Natural killer cell (primary cell): ENCODE results near the gene KLK2. TPM values are rescaled to one million over a fixed set of nuclear protein-coding genes. Genes with fewer than 3 reads are reported as not detected.

Experiments used
- ATAC-seq, 3 donors: fragments of 150-1000 bp in 2 of 3; fragments of 200-7000 bp in 1 of 3; cut with Tn5 transposase; 1 replicate in 1 of 3; 2 replicates in 2 of 3; pipeline ENCODE4 v1.10.0; 2021; ENCODE audit warnings: mild to moderate bottlenecking in 2 of 3, moderate library complexity in 2 of 3
- DNase-seq, 2 donors: peaks; one replicate each; pipeline versions ENCODE4 v3.0.0 to v3.0.0-alpha.2; 2013 to 2021; ENCODE audit warnings: mixed read lengths in 1 of 2
- H3K27ac ChIP-seq: one replicate; pipeline ENCODE4 v1.5.1; 2013; ENCODE audit warnings: mild to moderate bottlenecking, low read length
- H3K27me3 ChIP-seq: one replicate; pipeline ENCODE4 v1.6.1; 2013; ENCODE audit warnings: low read length; ENCODE audit not compliant: control insufficient read depth, insufficient read depth
- H3K36me3 ChIP-seq: one replicate; pipeline ENCODE4 v1.6.1; 2013; ENCODE audit warnings: low read length; ENCODE audit not compliant: control insufficient read depth, insufficient read depth
- H3K4me1 ChIP-seq: one replicate; pipeline ENCODE4 v1.6.1; 2013; ENCODE audit warnings: low read length; ENCODE audit not compliant: control insufficient read depth, insufficient read depth
- H3K4me3 ChIP-seq: one replicate; pipeline ENCODE4 v1.5.1; 2013; ENCODE audit warnings: low read length
- H3K9me3 ChIP-seq: one replicate; pipeline ENCODE4 v1.6.1; 2013; ENCODE audit warnings: low read length; ENCODE audit not compliant: control insufficient read depth, insufficient read depth
- H3K27ac Mint-ChIP-seq, 2 donors: one replicate each; pipeline ENCODE4 v1.8.0; 2022; ENCODE audit warnings: mild to moderate bottlenecking in 2 of 2, mixed read lengths in 2 of 2, moderate library complexity in 1 of 2
- H3K27me3 Mint-ChIP-seq, 2 donors: one replicate each; pipeline ENCODE4 v1.8.0; 2022; ENCODE audit warnings: low read depth in 2 of 2, mixed read lengths in 2 of 2
- H3K36me3 Mint-ChIP-seq: one replicate; pipeline ENCODE4 v1.8.0; 2022; ENCODE audit warnings: mixed read lengths
- H3K4me1 Mint-ChIP-seq, 2 donors: one replicate each; pipeline ENCODE4 v1.8.0; 2022; ENCODE audit warnings: mixed read lengths in 2 of 2
- H3K4me3 Mint-ChIP-seq: one replicate; pipeline ENCODE4 v1.8.0; 2022; ENCODE audit warnings: mild to moderate bottlenecking, moderate library complexity, mixed read lengths
- H3K9me3 Mint-ChIP-seq, 2 donors: one replicate each; pipeline ENCODE4 v1.8.0; 2022; ENCODE audit warnings: mixed read lengths in 2 of 2
- WGBS: methylation state at CpG from one replicate; pipeline ENCODE4 v1.1.7; 2013; ENCODE audit warnings: missing lambda C conversion rate; ENCODE audit not compliant: insufficient coverage; 5-methylcytosine and 5-hydroxymethylcytosine counted together
- intact Hi-C: fragments of 100-400 bp; cut with micrococcal nuclease; formaldehyde crosslinking; loops from one replicate; pipeline ENCODE4 v1.14.2; 2022
- total RNA-seq, 4 donors: library from RNA; stranded (reverse); fragments of 120-200 nt in 1 of 4; gene quantifications; one replicate each; pipeline versions ENCODE4 v1.2.3 to v1.2.4, GENCODE V29; 2013 to 2022
- TF ChIP-seq, protein P1 (sequence below): fragments of 200-600 bp; IDR thresholded peaks from one replicate; pipeline ENCODE4 v1.8.0; 2022; ENCODE audit warnings: antibody characterized with exemption

KLK2 gene
- total RNA-seq, 3 donors from 2014 or later (not counting 1 experiment from before 2014, with no cell fraction given), result not detected

DNA sequence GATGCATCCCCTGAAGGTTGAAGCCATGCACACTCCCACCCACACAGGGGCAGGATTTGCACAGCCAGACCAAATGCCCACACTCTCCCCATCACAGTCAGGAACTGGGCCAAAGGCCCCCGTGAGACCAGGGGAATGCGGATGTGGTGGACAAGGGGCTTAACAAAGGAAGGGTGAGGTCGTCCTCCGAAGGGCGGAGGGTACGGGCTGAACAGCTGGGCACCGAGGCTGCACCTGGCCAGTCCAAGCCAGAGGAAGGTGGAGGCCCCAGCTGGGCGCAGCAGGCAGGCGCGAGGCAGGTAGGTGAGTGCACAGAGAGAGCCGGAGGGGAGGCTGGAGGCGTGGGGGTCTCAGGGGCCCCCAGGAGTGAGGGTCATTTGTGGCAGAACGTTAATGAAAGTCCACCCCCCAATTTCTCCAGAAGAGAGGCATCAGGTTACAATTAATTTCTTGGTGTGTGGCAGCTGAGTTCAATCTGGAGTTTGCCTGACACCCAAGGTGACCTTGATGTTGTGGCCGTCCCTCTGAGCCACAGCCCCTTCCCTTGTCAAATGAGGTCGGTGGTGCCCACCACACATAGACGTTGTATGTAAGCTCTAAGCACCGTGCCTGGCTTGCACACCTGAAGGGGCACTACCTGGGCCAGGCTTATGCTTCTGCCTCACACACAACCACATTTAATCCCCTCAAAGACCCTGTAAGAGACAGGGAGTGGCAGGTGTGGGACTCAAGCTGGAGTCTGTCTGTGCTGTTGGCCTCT lies 42.8 kb upstream of the KLK2 start:
- H3K27ac Mint-ChIP-seq, result no peak overlapping the region
- Histone ChIP-seq H3K36me3 (no peaks in the 10 kb centered on the region), H3K27ac (no peak overlapping the region), H3K4me3 (no peak overlapping the region), H3K9me3 (no peaks in the 10 kb centered on the region), H3K4me1 (peaks cover 4% of the 10 kb centered on the region), H3K27me3 (peaks cover 2% of the 10 kb centered on the region)
- ATAC-seq (no peak), DNase-seq (no peak)
- TF ChIP-seq, protein P1, sequence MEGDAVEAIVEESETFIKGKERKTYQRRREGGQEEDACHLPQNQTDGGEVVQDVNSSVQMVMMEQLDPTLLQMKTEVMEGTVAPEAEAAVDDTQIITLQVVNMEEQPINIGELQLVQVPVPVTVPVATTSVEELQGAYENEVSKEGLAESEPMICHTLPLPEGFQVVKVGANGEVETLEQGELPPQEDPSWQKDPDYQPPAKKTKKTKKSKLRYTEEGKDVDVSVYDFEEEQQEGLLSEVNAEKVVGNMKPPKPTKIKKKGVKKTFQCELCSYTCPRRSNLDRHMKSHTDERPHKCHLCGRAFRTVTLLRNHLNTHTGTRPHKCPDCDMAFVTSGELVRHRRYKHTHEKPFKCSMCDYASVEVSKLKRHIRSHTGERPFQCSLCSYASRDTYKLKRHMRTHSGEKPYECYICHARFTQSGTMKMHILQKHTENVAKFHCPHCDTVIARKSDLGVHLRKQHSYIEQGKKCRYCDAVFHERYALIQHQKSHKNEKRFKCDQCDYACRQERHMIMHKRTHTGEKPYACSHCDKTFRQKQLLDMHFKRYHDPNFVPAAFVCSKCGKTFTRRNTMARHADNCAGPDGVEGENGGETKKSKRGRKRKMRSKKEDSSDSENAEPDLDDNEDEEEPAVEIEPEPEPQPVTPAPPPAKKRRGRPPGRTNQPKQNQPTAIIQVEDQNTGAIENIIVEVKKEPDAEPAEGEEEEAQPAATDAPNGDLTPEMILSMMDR, result no peak
- H3K27me3 Mint-ChIP-seq, result peaks cover 18 to 26% of the 10 kb centered on the region in 2 donors
- H3K4me1 Mint-ChIP-seq, result peaks cover 0 to 6% of the 10 kb centered on the region in 2 donors
- H3K36me3 Mint-ChIP-seq, result no peaks in the 10 kb centered on the region
- WGBS, result 53% methylated on average over 16 of the region's 17 CpGs
- H3K4me3 Mint-ChIP-seq, result no peak overlapping the region
- H3K9me3 Mint-ChIP-seq, result no peaks in the 10 kb centered on the region
- intact Hi-C loops, result no loop called here

DNA sequence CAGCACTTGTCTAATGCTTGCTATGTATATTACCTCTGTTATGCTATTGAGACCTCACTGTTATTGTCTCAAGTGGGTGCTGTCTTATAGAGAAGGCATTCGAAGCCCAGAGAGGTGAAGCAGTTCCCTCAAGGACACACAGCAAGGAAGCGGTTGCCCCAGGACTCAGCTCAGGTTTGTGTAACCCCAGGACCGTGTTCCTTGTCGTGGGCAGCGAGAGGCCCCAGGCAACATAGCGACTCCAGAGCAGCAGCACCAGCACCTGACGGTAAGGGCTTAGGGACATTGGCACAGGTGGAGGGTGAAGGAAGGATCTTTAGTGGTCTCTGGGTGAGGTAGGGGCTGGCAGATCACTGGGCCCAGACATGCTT lies 42.2 kb upstream of the KLK2 start:
- H3K4me3 Mint-ChIP-seq, result no peak overlapping the region
- H3K4me1 Mint-ChIP-seq, result peaks cover 0 to 7% of the 10 kb centered on the region in 2 donors
- 81% methylated on average over 7 of the region's 7 CpGs for WGBS
- no peak overlapping the region for H3K27ac Mint-ChIP-seq
- H3K27ac ChIP-seq, result no peak overlapping the region
- H3K4me3 ChIP-seq, result no peak overlapping the region
- ATAC-seq (no peak), DNase-seq (no peak)
- H3K36me3 ChIP-seq, result no peaks in the 10 kb centered on the region
- peaks cover 18 to 26% of the 10 kb centered on the region in 2 donors for H3K27me3 Mint-ChIP-seq
- peaks cover 4% of the 10 kb centered on the region for H3K27me3 ChIP-seq
- H3K4me1 ChIP-seq, result peaks cover 8% of the 10 kb centered on the region
- TF ChIP-seq, protein P1, result no peak
- intact Hi-C loops, result no loop called here
- H3K9me3 ChIP-seq, result no peaks in the 10 kb centered on the region
- H3K9me3 Mint-ChIP-seq, result no peaks in the 10 kb centered on the region
- no peaks in the 10 kb centered on the region for H3K36me3 Mint-ChIP-seq

DNA sequence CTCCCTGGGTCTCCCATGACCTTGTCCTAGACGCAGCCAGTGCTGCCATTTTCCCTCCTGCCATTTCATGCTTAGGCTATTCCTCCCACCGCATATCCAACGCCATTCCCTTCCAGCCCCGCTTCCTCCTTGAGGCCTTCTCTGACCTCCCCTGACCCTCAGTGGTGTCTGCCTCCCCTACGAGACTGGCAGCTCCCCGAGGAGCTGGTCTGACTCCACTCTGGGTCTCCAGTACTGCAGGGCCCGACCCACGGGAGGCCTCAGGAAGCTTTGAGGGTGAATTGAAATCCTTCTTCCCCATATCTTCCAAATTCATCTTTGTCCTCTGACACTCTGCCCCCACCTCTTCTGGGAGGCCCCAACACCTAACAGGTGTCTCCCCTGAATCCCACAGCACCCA lies 40.6 kb upstream of the KLK2 start:
- peaks cover 8% of the 10 kb centered on the region for H3K27me3 ChIP-seq
- intact Hi-C loops, result no loop called here
- no peak overlapping the region for H3K4me3 ChIP-seq
- no peaks in the 10 kb centered on the region for H3K9me3 Mint-ChIP-seq
- no peak for DNase-seq
- peaks cover 12% of the 10 kb centered on the region for H3K4me1 ChIP-seq
- peaks cover 5 to 21% of the 10 kb centered on the region in 2 donors for H3K4me1 Mint-ChIP-seq
- WGBS, result 84% methylated on average over 8 of the region's 8 CpGs
- H3K27ac ChIP-seq, result no peak overlapping the region
- ATAC-seq, result no peak
- H3K27me3 Mint-ChIP-seq, result peaks cover 23 to 33% of the 10 kb centered on the region in 2 donors
- TF ChIP-seq, protein P1, result no peak
- no peak overlapping the region for H3K27ac Mint-ChIP-seq
- H3K4me3 Mint-ChIP-seq, result no peak overlapping the region
- no peaks in the 10 kb centered on the region for H3K9me3 ChIP-seq
- H3K36me3 Mint-ChIP-seq, result no peaks in the 10 kb centered on the region
- H3K36me3 ChIP-seq, result no peaks in the 10 kb centered on the region
